ENCODE results near the gene SMCO1.
"Not testable (repeated sequence)": the region's sequence is repeated elsewhere in the genome, so short reads cannot be mapped to it uniquely, and the experiment has no call there.

The SMCO1 gene

DNA sequence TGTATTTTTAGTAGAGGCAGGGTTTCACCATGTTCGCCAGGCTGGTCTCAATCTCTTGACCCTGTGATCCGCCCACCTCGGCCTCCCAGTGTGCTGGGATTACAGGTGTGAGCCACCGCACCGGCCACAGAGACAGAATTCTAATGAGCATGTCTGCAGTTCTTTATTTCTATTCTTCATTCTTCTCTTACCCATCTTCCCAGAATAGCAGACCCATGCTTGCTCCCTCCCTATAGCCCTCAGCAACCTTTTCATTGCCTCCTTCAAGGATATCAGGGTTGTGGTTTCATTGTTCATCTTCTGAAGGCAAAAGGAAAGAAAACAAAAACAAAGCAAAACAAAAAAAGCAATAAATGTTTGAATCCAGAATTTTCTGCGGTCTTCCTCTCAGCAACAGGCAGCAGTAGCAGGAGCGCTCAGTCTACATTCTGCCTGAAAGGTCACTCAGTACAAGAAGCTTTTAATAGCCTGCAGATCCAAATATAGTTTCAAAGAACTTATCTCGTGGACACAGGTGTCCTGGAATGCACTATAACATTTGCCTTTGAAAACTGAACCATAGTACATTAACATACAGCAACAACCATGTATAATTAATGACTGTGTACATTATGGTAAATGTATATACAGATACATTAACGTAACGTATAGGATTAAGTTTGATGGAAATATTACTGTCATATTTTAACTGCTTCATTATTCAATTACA is at the start of gene SMCO1:
TSS of gene SMCO1 (minus strand) at position 434 of the 709 bp plus-strand sequence. CDS start at position 297, 137 bp downstream.
- FAIRE-seq = no peak

- no peak for FAIRE-seq
These were observed 48.6 kb upstream of the SMCO1 start for GRCh38 chr3:196563721-196564225.

DNA sequence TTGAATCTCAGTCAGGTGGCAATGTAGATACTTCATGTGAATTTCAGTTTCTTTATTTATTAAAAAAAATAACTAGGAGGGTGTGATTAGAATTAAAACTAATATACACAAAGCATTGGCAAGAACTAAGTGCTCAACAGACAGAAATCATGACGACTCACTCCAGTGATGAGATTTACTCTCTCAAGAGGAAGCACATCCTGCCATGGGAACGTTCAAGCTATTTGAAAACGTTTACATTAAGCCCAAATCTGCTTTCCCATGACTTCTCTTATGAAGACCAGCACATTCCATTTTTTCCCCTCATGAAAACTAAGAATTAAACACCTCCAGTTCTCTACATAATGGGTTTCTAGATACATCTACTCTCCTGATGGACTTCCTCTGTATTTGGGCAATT is 44.7 kb upstream of the SMCO1 start:
- no peak for FAIRE-seq

DNA sequence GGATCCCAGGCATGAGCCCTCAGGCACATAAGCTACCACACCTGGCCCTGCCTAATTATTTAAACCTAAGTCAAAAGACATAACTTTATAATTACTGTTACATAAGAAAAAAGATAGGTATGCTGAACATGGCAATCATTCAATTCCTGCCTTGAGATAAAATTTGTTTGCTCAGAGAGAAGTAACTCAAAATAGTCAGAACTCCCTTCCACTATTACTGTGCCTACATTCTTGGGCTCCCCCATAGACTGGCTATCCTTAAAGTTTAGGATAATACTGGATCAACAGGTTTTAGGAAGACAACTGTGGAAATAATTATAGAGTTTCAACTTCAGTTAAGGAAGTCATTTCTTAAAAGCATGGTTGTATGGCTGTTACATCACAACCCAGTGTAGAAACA is 43.3 kb upstream of the SMCO1 start:
- no peak for FAIRE-seq

GRCh38 chr3:196557236-196557635 is 42.1 kb upstream of the SMCO1 start:
- FAIRE-seq = no peak

DNA sequence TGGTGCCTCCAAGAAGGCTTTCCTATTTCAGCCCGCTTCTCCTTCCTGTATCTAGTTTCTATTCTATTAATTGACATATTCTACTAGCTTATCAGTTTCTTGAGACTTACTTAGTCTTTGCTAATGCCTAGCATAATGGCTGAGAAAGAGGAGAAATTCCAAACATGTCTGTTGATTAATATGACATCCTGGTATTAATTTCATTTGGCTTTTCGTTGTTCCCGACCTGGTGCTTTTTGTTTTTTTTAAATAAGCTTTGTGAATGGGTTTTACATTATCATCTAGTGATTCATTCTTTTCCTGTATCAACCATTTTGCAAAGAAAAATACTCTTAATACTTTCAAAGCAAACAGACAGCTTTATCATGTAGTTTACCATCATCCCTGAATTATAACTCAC is 40.1 kb upstream of the SMCO1 start:
- no peak for FAIRE-seq

DNA sequence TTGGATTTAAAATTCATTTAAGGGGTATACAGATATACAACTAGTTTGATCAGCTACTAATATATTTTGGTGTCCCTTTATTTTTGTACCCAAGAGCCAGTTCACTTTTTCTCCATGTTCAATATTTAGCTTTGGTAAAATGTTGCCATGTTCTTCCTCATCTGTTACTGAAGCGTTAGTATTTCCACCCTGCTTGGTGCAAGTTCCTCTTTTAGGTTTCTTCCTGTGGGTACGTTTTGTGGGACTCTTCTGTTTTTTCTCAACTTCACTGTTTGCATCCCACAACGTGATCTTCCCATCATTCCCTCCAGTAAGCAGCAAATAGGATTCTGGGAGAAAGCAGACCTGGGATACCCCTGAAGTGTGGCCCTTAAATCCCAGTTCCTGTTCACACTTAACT is 39.1 kb upstream of the SMCO1 start:
- FAIRE-seq = no peak

DNA sequence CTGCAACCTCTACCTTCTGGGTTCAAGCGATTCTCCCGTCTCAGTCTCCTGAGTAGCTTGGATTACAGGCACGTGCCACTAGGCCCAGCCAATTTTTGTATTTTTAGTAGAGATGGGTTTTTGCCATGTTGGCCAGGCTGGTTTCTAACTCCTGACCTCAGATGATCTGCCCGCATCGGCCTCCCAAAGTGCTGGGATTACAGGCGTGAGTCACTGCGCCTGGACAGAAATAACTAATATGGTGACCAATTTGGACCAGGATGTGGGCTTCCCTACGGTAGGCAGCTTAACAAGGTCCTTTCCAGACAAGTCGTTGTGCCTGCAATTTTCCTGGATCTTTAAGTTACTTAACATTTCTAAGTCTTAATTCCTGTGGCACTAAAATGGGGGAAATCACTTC is 38.4 kb upstream of the SMCO1 start:
- FAIRE-seq = no peak

DNA sequence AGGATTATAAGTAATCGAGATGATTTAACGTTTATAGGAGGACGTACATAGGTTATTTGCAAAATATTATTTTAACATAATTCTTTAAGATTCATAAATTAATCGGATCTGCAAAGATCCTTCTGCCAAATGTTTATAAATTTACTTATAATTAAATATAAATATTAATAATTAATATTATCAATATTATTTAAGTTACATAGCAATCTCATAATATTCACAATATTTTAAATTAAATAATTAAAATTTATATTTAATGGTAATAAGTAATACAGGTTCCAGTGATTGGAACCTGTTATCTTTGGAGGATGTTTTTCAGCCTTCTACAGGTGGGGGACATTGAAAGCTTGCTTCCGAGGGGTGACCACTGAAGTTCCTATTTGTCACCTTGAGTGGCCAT is 37.1 kb upstream of the SMCO1 start:
- no peak for FAIRE-seq

GRCh38 chr3:196550172-196550571 is 35.0 kb upstream of the SMCO1 start:
- not testable (repeated sequence) for FAIRE-seq

- not testable (repeated sequence) for FAIRE-seq
These were observed 34.2 kb upstream of the SMCO1 start for GRCh38 chr3:196549312-196549711.

- FAIRE-seq = no peak
These were observed 31.9 kb upstream of the SMCO1 start for GRCh38 chr3:196547067-196547466.

GRCh38 chr3:196546537-196546936 is 31.4 kb upstream of the SMCO1 start:
- no peak for FAIRE-seq

DNA sequence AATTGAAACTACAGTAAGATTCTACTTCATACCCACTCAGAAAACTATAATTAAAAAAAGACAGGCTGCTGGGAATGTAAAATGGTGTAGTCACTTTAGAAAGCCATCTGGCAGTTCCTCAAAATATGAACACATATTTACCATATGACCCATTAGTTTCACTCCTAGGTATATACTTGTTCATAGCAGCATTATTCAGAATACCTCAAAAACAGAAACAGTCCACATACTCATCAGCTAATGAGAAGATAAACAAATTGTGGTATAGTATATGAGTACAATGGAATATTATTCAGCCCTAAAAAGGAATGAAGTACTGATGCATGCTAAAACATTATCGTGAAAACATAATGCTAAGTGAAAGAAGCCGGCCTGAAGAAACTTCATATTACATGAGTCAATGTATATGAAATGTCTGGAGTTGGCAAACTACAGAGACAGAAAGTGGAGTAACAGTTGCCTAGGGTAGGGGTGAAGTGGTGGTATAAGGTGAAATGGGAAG is 29.4 kb upstream of the SMCO1 start:
- FAIRE-seq = no peak

GRCh38 chr3:196541684-196542445 is 26.7 kb upstream of the SMCO1 start:
- FAIRE-seq = no peak

DNA sequence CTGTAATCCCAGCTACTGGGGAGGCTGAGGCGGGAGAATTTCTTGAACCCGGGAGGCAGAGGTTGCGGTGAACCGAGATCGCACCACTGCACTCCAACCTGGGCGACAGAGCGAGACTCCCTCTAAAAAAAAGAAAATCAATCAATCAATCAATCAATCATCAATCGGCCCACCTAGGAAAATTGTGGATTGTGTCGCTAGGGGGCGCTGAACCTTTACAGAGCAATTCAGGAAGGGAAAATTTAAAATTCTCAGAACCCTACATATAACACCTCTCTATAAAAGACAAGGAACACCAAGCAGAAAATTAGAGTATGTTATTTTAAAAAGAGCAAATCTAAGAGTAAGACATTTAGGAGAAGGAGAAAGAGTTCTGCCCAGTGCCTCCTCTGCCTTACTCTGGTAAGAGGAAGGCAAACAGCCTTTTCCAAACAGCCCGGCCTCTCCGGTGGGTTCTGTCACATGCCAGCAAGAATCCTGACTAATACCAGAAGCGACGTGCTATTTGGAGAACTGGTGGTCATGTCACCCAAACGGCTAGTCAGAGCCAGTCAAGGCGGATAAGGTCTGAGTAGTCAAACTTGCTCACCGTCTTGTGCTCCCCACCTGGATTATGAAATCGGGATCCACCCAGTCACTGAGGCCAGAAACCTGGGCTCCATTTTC is 22.3 kb upstream of the SMCO1 start:
- no peak for FAIRE-seq

- FAIRE-seq = no peak
These were observed 18.1 kb upstream of the SMCO1 start for GRCh38 chr3:196533260-196533681.

- FAIRE-seq = no peak
These were observed 16.3 kb upstream of the SMCO1 start for GRCh38 chr3:196531418-196531817.

- FAIRE-seq = no peak
These were observed 13.6 kb upstream of the SMCO1 start for GRCh38 chr3:196528639-196529233.

DNA sequence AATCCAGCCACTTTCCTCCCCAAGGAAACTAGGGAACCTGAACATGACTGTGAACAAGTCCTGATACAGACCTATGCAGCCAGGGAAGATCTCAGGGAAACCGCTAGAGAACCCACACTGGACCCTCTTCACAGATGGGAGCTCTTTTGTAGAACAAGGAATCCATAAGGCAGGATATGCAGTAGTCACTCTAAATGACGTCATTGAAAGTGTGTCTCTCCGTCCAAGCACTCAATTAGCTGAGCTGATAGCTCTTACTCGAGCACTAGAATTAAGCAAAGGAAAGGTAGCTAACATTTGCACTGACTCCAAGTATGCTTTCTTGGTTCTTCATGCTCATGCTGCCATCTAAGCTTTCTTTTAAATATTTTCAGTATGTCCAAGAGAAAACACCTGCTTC is 10.0 kb upstream of the SMCO1 start:
- FAIRE-seq = no peak

DNA sequence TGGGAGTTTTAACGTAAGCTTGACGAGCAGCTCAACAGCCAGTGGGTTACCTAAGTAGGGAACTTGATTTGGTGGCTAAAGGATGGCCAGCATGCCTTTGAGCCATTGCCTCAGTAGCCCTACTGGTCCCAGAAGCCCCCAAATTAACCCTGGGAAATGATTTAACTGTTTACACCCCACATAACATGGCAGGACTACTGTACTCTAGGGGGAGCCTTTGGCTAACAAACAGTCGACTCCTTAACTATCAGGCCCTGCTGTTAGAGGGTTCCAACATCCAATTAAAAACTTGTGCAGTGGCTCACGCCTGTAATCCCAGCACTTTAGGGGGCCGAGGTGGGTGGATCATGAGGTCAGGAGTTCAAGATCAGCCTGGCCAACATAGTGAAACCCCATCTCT is 9.4 kb upstream of the SMCO1 start:
- no peak for FAIRE-seq

DNA sequence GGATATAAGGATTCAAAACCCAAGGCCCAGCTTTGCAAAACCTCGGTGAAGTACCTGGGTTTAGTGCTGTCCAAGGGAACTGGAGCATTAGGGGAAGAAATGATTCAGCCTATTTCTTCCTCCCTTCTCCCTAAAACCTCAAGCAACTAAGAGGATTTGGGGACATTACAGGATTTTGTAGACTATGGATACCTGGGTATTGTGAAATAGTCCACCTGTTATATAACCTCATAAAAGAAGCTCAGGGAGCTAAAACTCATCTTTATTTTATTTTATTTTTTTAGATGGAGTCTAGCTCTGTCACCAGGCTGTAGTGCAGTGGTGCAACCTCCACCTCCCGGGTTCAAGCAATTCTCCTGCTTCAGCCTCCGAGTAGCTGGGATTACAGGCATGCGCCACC is 8.7 kb upstream of the SMCO1 start:
- FAIRE-seq = no peak

DNA sequence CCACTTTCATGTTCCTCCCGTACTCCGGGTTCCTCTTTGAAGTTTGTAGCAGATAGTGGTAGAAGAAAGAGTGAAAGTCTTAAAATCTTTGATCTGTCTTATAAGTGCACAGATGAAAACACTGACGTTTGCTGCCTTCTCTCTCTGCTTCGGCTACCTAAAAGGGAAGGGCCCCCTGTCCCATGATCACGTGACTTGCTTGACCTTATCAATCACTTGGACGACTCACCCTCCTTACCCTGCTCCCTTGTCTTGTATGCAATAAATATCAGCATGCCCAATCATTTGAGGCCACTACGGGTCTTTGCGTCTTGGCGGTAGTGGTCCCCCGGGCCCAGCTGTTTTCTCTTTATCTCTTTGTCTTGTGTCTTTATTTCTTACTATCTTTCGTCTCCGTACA is 6.1 kb upstream of the SMCO1 start:
- FAIRE-seq = not testable (repeated sequence)
